Bronchial epithelial cell (primary cell): ENCODE data around the gene TERT. TPM values are rescaled to one million over a fixed set of nuclear protein-coding genes. Genes with fewer than 3 reads are reported as not detected.

Source experiments
- DNase-seq: peaks from one replicate; pipeline ENCODE4 v3.0.0-alpha.2; 2010; ENCODE audit warnings: low read depth
- FAIRE-seq: peaks from 2 replicates; lab custom pipeline; 2011; peaks lifted over from hg19 to GRCh38; lab: Jason Lieb, UNC
- H3K27me3 ChIP-seq: 2 replicates; pipeline ENCODE4 v1.5.1; 2011; ENCODE audit warnings: low read length; ENCODE audit not compliant: control insufficient read depth, insufficient read depth
- H3K36me3 ChIP-seq: 2 replicates; pipeline ENCODE4 v1.5.1; 2011; ENCODE audit warnings: low read length; ENCODE audit not compliant: control insufficient read depth, insufficient read depth
- H3K4me3 ChIP-seq: 2 replicates; pipeline ENCODE4 v1.5.1; 2011; ENCODE audit warnings: mild to moderate bottlenecking, low read depth, low read length, control low read depth
- CTCF ChIP-seq: IDR thresholded peaks from 2 replicates; pipeline ENCODE4 v1.5.1; 2011; ENCODE audit warnings: mild to moderate bottlenecking, moderate library complexity, low read length, control low read depth, inconsistent platforms; ENCODE audit not compliant: insufficient read depth, severe bottlenecking
- total RNA-seq: library from RNA; depleted of rRNA; stranded (reverse); fragments of >200 nt; gene quantifications from 2 replicates; pipeline ENCODE4 v1.2.1, GENCODE V29; 2014

TERT gene
- total RNA-seq, 1 donor from 2014 or later = not detected

- no peak for TF ChIP-seq CTCF
- Histone ChIP-seq H3K27me3 (no peaks in the 10 kb centered on the region), H3K4me3 (no peak overlapping the region), H3K36me3 (no peaks in the 10 kb centered on the region)
- FAIRE-seq (no peak), DNase-seq (no peak)
Observed at GRCh38 chr5:1251678-1252580, 42.9 kb downstream of the TERT start.

- Histone ChIP-seq H3K27me3 (no peaks in the 10 kb centered on the region), H3K4me3 (no peak overlapping the region), H3K36me3 (no peaks in the 10 kb centered on the region)
- DNase-seq (no peak), FAIRE-seq (no peak)
- TF ChIP-seq CTCF = no peak
Observed at GRCh38 chr5:1249366-1250280, 45.2 kb downstream of the TERT start.

GRCh38 chr5:1247811-1248210 lies 47.1 kb downstream of the TERT start:
- Histone ChIP-seq H3K4me3 (no peak overlapping the region), H3K27me3 (no peaks in the 10 kb centered on the region), H3K36me3 (no peaks in the 10 kb centered on the region)
- TF ChIP-seq CTCF = no peak
- FAIRE-seq (no peak), DNase-seq (no peak)

GRCh38 chr5:1246711-1247431 lies 48.0 kb downstream of the TERT start:
- TF ChIP-seq CTCF = no peak
- Histone ChIP-seq H3K36me3 (no peaks in the 10 kb centered on the region), H3K27me3 (no peaks in the 10 kb centered on the region), H3K4me3 (no peak overlapping the region)
- FAIRE-seq (no peak), DNase-seq (no peak)

GRCh38 chr5:1245905-1246576 lies 48.8 kb downstream of the TERT start:
- Histone ChIP-seq H3K27me3 (no peaks in the 10 kb centered on the region), H3K4me3 (no peak overlapping the region)
- FAIRE-seq = no peak

More at GRCh38 chr5:1245905-1246576, 48.8 kb downstream of the TERT start:
- no peak for DNase-seq
- no peak for TF ChIP-seq CTCF
- H3K36me3 ChIP-seq = no peaks in the 10 kb centered on the region
